Measurements from ENCODE around the gene PWP2. TPM values are rescaled to one million over a fixed set of nuclear protein-coding genes. Genes with fewer than 3 reads are reported as not detected.
A peak's percentile ranks its signal among the peaks of the same experiment; 100 is the strongest.

Gene PWP2
- total RNA-seq, 4 donors from 2014 or later = 6.0 to 20.9 (median 8.8) TPM

DNA sequence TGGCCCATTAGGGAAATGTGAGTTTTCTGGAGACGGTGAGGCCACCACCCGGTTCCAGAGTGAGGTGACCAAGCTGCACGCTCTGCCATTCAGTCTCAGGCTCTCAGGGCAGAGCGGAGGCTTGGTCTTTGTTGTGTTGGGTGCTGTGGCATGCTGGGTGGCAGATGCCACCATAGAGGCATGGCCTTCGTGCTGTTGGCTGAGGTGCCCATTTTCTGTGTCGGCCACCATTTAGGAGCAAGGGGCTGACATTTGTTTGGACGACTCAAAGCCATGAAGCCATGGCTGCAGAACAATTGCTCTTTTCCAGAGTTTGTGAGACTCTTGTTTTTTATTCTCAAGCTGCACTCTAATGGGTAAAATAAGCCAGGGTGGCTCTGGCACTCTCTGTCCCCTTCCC, 36.8 kb upstream of the PWP2 start:
- Histone ChIP-seq H3K9me3 (no peaks in the 10 kb centered on the region), H3K4me1 (no peaks in the 10 kb centered on the region), H3K4me3 (no peak overlapping the region), H3K36me3 (peaks cover 66% of the 10 kb centered on the region), H3K27ac (no peak overlapping the region), H3K27me3 (no peaks in the 10 kb centered on the region)
- 93% methylated on average over 7 of the region's 7 CpGs for WGBS
- DNase-seq (ENCODE audit: low spot score in 2 of 2) = peak in 1 of 2 donors; percentile 35
- TF ChIP-seq EP300 (IDR thresholded peaks at IDR 0.05) (no peak), POLR2A (IDR thresholded peaks at IDR 0.05) (no peak), POLR2AphosphoS5 (IDR thresholded peaks at IDR 0.05) (no peak)
- TF ChIP-seq, protein P1, sequence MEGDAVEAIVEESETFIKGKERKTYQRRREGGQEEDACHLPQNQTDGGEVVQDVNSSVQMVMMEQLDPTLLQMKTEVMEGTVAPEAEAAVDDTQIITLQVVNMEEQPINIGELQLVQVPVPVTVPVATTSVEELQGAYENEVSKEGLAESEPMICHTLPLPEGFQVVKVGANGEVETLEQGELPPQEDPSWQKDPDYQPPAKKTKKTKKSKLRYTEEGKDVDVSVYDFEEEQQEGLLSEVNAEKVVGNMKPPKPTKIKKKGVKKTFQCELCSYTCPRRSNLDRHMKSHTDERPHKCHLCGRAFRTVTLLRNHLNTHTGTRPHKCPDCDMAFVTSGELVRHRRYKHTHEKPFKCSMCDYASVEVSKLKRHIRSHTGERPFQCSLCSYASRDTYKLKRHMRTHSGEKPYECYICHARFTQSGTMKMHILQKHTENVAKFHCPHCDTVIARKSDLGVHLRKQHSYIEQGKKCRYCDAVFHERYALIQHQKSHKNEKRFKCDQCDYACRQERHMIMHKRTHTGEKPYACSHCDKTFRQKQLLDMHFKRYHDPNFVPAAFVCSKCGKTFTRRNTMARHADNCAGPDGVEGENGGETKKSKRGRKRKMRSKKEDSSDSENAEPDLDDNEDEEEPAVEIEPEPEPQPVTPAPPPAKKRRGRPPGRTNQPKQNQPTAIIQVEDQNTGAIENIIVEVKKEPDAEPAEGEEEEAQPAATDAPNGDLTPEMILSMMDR (IDR thresholded peaks at IDR 0.05) = no peak

GRCh38 chr21:44071359-44072104, 35.7 kb upstream of the PWP2 start:
- 88% methylated on average over 15 of the region's 15 CpGs for WGBS
- DNase-seq (ENCODE audit: low spot score in 2 of 2) = no peak
- no peaks in the 10 kb centered on the region for H3K4me1 ChIP-seq
- no peaks in the 10 kb centered on the region for H3K27me3 ChIP-seq
- no peak overlapping the region for H3K4me3 ChIP-seq
- no peak for TF ChIP-seq POLR2AphosphoS5 (IDR thresholded peaks at IDR 0.05)
- TF ChIP-seq, protein P1 (IDR thresholded peaks at IDR 0.05) = no peak
- no peak for TF ChIP-seq POLR2A (IDR thresholded peaks at IDR 0.05)
- no peak for TF ChIP-seq EP300 (IDR thresholded peaks at IDR 0.05)
- peaks cover 66% of the 10 kb centered on the region for H3K36me3 ChIP-seq
- no peak overlapping the region for H3K27ac ChIP-seq
- H3K9me3 ChIP-seq = no peaks in the 10 kb centered on the region

GRCh38 chr21:44072111-44072510, 35.1 kb upstream of the PWP2 start:
- Histone ChIP-seq H3K27ac (no peak overlapping the region), H3K9me3 (no peaks in the 10 kb centered on the region), H3K27me3 (no peaks in the 10 kb centered on the region), H3K4me3 (no peak overlapping the region), H3K36me3 (peaks cover 67% of the 10 kb centered on the region), H3K4me1 (no peaks in the 10 kb centered on the region)
- TF ChIP-seq POLR2AphosphoS5 (IDR thresholded peaks at IDR 0.05) = no peak
- TF ChIP-seq, protein P1 (IDR thresholded peaks at IDR 0.05) = no peak
- no peak for DNase-seq (ENCODE audit: low spot score in 2 of 2)
- 96% methylated on average over 10 of the region's 15 CpGs for WGBS

DNA sequence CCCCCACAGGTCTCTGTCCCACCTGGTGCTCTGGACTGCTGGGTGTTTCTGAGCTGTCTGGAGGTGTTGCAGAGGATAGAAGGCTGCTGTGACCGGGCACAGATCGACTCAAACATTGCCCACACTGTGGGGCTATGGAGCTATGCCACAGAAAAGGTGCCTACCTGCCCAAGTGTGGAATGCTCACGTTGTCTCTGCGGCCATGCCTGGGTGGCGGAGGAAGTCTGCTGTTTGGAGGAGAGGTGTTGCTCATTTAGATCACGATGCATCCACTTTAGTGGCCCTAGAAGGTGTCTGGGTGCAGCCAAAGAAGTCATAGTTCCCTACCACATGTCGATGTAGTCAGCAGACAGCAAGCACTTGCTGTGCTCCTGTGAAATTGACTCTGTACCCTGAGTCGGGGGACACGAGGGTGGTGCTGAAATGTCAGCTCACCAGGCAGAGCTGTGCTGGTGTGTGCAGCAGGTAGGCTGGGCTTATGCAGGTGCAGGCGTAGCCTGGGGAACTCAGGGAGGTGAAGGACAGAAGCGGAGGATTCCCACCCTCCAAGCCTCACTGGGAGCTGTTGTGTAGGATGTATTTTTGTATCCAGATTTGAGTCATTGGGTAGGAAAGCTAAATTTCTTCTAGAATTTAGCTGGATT, 32.8 kb upstream of the PWP2 start:
- no peak overlapping the region for H3K27ac ChIP-seq

DNA sequence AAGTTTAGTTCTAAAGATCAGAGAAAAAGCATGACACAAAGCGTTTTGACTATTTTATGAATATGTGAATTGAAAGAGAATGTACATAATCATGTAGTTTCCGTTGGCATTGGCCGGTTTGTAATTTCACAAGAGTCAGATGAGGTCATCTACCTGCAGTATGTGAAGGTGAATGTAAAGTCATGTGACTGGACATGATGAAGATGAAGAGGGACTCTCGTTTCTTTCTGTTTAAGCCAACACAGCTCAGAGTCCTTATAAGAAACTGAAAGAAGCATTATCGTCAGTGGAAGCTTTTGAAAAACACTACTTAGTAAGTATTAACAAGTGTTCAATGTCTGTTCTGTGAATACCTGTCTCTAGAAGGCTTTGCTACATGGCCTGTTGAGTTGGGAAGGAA, 30.9 kb upstream of the PWP2 start:
- Histone ChIP-seq H3K4me3 (no peak overlapping the region), H3K9me3 (no peaks in the 10 kb centered on the region), H3K27me3 (no peaks in the 10 kb centered on the region), H3K27ac (no peak overlapping the region), H3K36me3 (peaks cover 86% of the 10 kb centered on the region), H3K4me1 (no peaks in the 10 kb centered on the region)
- WGBS = 92% methylated on average over 5 of the region's 5 CpGs
- TF ChIP-seq EP300 (IDR thresholded peaks at IDR 0.05) (no peak), POLR2AphosphoS5 (IDR thresholded peaks at IDR 0.05) (no peak), POLR2A (IDR thresholded peaks at IDR 0.05) (no peak)
- TF ChIP-seq, protein P1 (IDR thresholded peaks at IDR 0.05) = no peak
- DNase-seq (ENCODE audit: low spot score in 2 of 2) = no peak

More for the DNA sequence above, 32.8 kb upstream of the PWP2 start:
- peaks cover 77% of the 10 kb centered on the region for H3K36me3 ChIP-seq
- TF ChIP-seq, protein P1 (IDR thresholded peaks at IDR 0.05) = no peak
- TF ChIP-seq EP300 (IDR thresholded peaks at IDR 0.05) (no peak), POLR2A (IDR thresholded peaks at IDR 0.05) (no peak), POLR2AphosphoS5 (IDR thresholded peaks at IDR 0.05) (no peak)
- H3K4me1 ChIP-seq = no peaks in the 10 kb centered on the region
- no peaks in the 10 kb centered on the region for H3K9me3 ChIP-seq
- H3K4me3 ChIP-seq = no peak overlapping the region
- DNase-seq (ENCODE audit: low spot score in 2 of 2) = no peak
- no peaks in the 10 kb centered on the region for H3K27me3 ChIP-seq
- 88% methylated on average over 9 of the region's 11 CpGs for WGBS
